ENCODE data around the gene PHLDB3. TPM values are rescaled to one million over a fixed set of nuclear protein-coding genes. Genes with fewer than 3 reads are reported as not detected.
A peak's percentile ranks its signal among the peaks of the same experiment; 100 is the strongest.
"Not testable (repeated sequence)": the region's sequence is repeated elsewhere in the genome, so short reads cannot be mapped to it uniquely, and the experiment has no call there.

PHLDB3 gene
- total RNA-seq, 2 experiments from 2014 or later = 12.7 to 13.1 TPM

- Mint-ChIP-seq H3K4me1 (peaks cover 14% of the 10 kb centered on the region), H3K9me3 (peaks cover 7% of the 10 kb centered on the region), H3K27ac (peak overlapping the region; percentile 76), H3K27me3 (no peaks in the 10 kb centered on the region), H3K4me3 (peak overlapping the region; percentile 40), H3K36me3 (peaks cover 26% of the 10 kb centered on the region)
- peak; percentile 36 for DNase-seq
Observed at GRCh38 chr19:43534816-43535761, 30.5 kb upstream of the PHLDB3 start.

DNA sequence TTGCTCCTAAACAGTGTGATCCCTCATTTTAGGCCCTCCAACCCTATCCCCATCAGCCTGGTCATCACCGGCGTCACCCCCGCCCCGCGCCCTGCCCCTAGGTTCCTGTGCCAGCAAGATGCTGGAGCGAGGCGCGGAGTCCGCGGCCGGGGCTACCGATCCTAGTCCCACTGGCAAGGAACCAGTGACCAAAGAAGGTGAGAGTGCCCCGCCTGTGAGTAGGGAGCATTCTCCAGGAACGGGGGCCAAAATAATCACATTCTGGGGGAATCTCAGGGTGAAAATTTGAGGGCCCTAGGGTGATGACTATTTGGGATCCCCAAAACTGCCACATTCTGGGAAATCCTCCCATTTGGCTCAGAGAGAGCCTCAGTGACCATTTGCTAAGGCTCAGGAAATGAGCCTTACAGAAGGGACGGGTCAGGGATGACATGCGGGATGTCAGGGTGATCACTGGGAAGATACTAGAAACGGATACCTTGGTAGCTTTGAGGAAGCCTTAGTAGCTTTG is 29.8 kb upstream of the PHLDB3 start:
- Mint-ChIP-seq H3K9me3 (peaks cover 7% of the 10 kb centered on the region), H3K27ac (peak overlapping the region; percentile 97), H3K4me1 (peaks cover 14% of the 10 kb centered on the region), H3K4me3 (peak overlapping the region; percentile 92), H3K36me3 (peaks cover 19% of the 10 kb centered on the region), H3K27me3 (no peaks in the 10 kb centered on the region)
- no peak for DNase-seq

DNA sequence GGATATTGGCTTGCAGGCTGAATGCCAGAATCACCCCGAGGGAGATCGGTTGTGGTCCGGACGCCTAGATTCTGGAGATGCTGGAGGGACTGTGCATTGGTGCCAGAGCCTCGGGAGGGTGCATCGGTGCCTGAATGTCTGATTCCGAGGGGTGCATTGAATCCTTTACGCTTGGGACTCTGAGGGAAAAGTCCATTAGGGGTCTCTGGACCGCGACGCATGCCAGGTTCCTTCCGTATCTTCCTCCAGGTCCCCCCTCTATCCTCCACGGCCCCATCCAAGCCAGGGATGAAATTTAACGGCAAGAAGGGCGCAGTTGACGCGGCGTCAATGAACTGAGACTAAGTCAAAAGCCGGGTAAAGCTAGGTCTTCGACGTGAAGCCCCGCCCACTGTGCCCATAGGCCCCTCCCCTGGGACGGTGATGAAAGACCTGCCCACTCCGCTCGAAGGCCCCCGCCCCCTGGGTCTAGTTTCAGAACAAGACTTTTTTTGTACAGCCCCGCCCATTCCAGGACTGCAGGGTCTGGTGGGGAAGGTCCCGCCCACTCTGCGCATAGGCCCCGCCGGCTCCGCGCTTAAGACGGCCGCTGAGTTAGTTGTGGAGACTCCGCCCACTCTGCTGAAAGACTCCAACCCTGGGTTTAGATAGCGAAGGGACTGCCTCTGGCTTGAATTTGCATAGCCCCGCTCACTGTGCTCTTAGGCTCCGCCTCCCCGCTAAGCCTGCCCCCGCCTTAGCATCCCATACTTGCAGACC is 29.2 kb upstream of the PHLDB3 start:
- Mint-ChIP-seq H3K27ac (peak overlapping the region; percentile 97), H3K9me3 (peaks cover 3% of the 10 kb centered on the region), H3K27me3 (no peaks in the 10 kb centered on the region), H3K36me3 (peaks cover 13% of the 10 kb centered on the region), H3K4me3 (peak overlapping the region; percentile 92), H3K4me1 (peaks cover 14% of the 10 kb centered on the region)
- DNase-seq = peak; percentile 97

DNA sequence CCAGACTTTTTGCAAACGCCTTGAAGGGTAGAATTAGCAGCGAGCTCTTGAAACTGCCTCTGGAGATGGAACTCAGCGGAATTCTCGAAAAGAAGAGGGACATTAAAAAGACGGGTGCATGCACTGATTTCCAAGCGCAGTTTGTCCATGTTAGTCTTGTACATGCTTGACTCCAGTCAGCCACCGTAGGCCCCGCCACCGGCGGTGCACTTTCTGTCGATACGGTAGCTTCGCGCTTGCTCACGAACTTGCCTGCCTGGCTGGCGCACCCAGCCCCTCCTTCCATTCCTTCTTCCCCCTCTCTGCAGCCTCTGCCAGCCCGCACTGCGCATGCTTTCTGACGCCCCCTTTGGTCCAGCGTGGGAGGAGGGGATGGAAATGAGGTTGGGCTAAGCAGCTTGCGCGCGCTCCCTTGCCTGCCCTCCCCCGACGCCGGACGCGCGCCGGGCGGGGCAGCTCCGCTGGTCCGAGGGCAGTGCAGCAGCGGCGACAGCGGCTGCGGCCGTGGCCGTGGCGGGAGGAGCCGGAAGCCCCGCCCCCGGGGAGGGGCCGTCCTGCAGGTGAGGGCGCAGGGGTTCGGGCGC is 28.5 kb upstream of the PHLDB3 start, which contains the start of gene ZNF575:
Gene ZNF575 (plus strand): TSS at position 227 of the 584 bp plus-strand sequence. CDS start 1,235 bp downstream, outside the sequence.
- no peaks in the 10 kb centered on the region for H3K9me3 Mint-ChIP-seq
- DNase-seq = peak; percentile 92
- peaks cover 6% of the 10 kb centered on the region for H3K36me3 Mint-ChIP-seq
- H3K4me1 Mint-ChIP-seq = peaks cover 16% of the 10 kb centered on the region
- H3K27me3 Mint-ChIP-seq = no peaks in the 10 kb centered on the region
- peak within 1 kb of the TSS; percentile 92 for H3K4me3 Mint-ChIP-seq
- H3K27ac Mint-ChIP-seq = peak within 1 kb of the TSS; percentile 97

DNA sequence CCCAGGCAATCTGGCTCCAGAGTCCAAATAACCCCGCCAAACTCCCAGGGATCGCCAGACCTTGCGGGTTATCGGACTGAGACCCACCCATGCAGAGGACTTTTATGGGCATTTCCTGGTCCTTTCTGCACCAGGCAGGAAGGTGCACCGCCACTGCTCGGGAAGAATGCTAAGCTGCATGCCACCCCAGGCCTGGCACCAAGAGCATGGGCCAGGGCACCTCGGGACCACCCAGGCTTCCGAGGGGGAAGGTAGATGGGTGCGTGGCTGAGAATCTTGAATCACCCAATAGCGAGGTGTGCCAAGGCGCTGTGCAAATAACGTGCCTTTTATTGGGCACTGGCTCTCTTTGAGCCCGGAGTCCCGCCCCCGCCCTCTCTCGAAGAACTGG is 28.0 kb upstream of the PHLDB3 start:
- Mint-ChIP-seq H3K4me1 (peaks cover 20% of the 10 kb centered on the region), H3K36me3 (peaks cover 5% of the 10 kb centered on the region), H3K27ac (peak overlapping the region; percentile 84), H3K4me3 (peak overlapping the region; percentile 92), H3K27me3 (no peaks in the 10 kb centered on the region), H3K9me3 (no peaks in the 10 kb centered on the region)
- DNase-seq = no peak

DNA sequence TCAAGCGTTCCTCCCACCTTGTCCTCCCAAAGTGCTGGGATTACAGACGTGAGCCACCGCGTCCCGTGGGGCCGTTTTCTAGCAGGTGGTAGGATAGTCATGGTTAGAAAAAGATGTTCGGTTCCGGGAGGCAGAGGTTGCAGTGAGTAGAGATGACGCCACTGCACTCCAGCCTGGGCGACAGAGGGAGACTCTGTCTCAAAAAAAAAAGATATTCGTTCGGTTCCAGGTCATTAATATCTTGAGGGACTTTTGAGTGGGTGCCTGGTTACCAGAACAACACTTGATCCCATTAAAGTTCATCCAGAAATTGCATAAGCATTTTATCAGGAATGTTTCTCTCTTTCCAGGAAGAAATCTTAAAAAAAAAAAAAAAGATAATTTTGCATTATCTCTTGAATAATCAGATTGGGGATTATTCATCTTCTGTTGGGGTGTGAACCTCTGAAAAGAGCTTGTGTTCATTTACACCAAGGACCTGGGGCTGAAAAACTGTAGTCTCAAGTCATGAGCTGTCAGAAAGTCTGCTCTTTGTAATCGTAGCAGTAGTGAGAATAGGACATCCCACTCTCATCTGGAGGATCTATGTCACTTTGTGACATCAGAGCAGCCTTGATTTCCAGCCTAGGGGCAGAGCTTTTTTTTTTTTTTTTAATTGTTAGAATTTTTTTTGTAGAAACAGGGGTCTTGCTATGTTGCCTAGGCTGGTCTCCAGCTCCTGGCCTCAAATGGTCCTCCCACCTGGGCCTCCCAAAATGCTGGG is 23.5 kb upstream of the PHLDB3 start:
- H3K4me1 Mint-ChIP-seq = peaks cover 27% of the 10 kb centered on the region

GRCh38 chr19:43526884-43527859 is 22.6 kb upstream of the PHLDB3 start, which contains the start of gene ETHE1:
Gene ETHE1, minus strand, starts transcription at chr19:43527201. Its CDS starts 24 bp downstream, at chr19:43527177.
- DNase-seq = peak; percentile 83
- peaks cover 23% of the 10 kb centered on the region for H3K4me1 Mint-ChIP-seq
- no peaks in the 10 kb centered on the region for H3K9me3 Mint-ChIP-seq
- H3K27ac Mint-ChIP-seq = peak within 1 kb of the TSS; percentile 92
- peaks cover 5% of the 10 kb centered on the region for H3K36me3 Mint-ChIP-seq
- H3K27me3 Mint-ChIP-seq = no peaks in the 10 kb centered on the region
- H3K4me3 Mint-ChIP-seq = peak within 1 kb of the TSS; percentile 94

More for the DNA sequence above, 23.5 kb upstream of the PHLDB3 start:
- Mint-ChIP-seq H3K4me3 (no peak overlapping the region), H3K9me3 (no peaks in the 10 kb centered on the region), H3K27ac (no peak overlapping the region), H3K27me3 (no peaks in the 10 kb centered on the region), H3K36me3 (peaks cover 2% of the 10 kb centered on the region)
- no peak for DNase-seq

GRCh38 chr19:43525836-43526771 is 21.6 kb upstream of the PHLDB3 start:
- H3K4me3 Mint-ChIP-seq = peak overlapping the region; percentile 94
- DNase-seq = peak; percentile 34
- H3K36me3 Mint-ChIP-seq = peaks cover 5% of the 10 kb centered on the region
- no peaks in the 10 kb centered on the region for H3K27me3 Mint-ChIP-seq
- peaks cover 23% of the 10 kb centered on the region for H3K4me1 Mint-ChIP-seq
- H3K27ac Mint-ChIP-seq = peak overlapping the region; percentile 92
- H3K9me3 Mint-ChIP-seq = no peaks in the 10 kb centered on the region

DNA sequence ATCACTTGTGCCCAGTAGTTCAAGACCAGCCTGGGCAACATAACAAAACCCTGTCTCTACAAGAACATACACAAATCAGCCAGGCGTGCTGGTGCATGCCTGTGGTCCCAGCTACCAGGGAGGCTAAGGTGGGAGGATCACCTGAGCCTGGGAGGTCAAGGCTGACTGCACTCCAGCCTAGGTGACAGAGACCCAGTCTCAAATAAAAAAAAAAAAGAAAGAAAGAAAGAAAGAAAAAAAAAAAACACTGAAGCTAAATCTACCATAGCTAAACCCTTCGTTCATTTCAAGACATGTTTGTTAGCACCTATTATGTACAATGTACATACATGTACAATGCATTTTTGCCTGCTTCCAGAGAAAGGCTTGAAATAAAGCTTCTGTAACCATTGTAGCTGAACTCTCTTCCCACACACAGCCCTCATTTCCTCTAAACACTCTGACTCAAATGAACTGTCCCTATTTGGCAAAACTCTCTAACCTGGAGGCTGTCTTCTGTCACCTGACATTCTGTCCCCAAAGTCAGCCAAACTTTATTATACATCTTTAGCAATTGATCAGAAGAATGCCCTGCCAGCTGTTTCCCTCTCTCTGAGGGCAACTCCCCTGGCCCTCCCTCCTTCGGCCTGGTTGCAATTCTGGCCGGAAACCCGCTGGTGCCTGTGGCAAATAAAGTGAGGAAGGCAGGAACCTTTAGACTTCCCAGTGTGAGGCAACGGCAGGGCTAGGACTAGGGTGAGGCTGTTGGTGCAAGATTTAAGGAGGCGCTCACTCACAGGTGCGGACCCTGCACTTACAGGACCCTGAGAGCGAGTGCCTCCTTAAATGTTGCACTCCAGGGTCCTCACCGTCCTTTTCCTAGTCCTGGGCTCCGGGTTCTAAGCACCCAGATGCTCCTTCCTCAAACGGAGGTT is 20.6 kb upstream of the PHLDB3 start:
- no peaks in the 10 kb centered on the region for H3K9me3 Mint-ChIP-seq
- DNase-seq = peak; percentile 26
- peaks cover 5% of the 10 kb centered on the region for H3K36me3 Mint-ChIP-seq
- H3K27ac Mint-ChIP-seq = peak overlapping the region; percentile 92
- H3K4me1 Mint-ChIP-seq = peaks cover 23% of the 10 kb centered on the region
- peak overlapping the region; percentile 94 for H3K4me3 Mint-ChIP-seq
- no peaks in the 10 kb centered on the region for H3K27me3 Mint-ChIP-seq

GRCh38 chr19:43523696-43524095 is 19.1 kb upstream of the PHLDB3 start:
- not testable (repeated sequence) for H3K27me3 Mint-ChIP-seq, H3K9me3 Mint-ChIP-seq, H3K36me3 Mint-ChIP-seq, H3K4me3 Mint-ChIP-seq, H3K27ac Mint-ChIP-seq, DNase-seq
- peaks cover 32% of the 10 kb centered on the region for H3K4me1 Mint-ChIP-seq

GRCh38 chr19:43522929-43523328 is 18.4 kb upstream of the PHLDB3 start:
- Mint-ChIP-seq H3K27me3 (no peaks in the 10 kb centered on the region), H3K27ac (peak overlapping the region; percentile 63), H3K36me3 (peaks cover 5% of the 10 kb centered on the region), H3K9me3 (no peaks in the 10 kb centered on the region), H3K4me3 (no peak overlapping the region), H3K4me1 (peaks cover 32% of the 10 kb centered on the region)
- DNase-seq = no peak
